Pancreas (tissue), 10 donors: ENCODE measurements around the gene CLSTN2. TPM values are rescaled to one million over a fixed set of nuclear protein-coding genes. Genes with fewer than 3 reads are reported as not detected.

Experiments used
- ATAC-seq, 4 donors: fragments of 200-7000 bp; cut with Tn5 transposase; one replicate each; pipeline versions ENCODE4 v1.8.0 to v1.9.1; 2020; ENCODE audit warnings: mild to moderate bottlenecking in 4 of 4, moderate library complexity in 4 of 4
- DNase-seq, 6 donors: peaks; one replicate each; pipeline ENCODE4 v3.0.0-alpha.2; 2020
- FAIRE-seq: peaks from 2 replicates; lab custom pipeline; 2012; peaks lifted over from hg19 to GRCh38; lab: Jason Lieb, UNC
- H3K27ac ChIP-seq, 4 donors: fragments of 200-600 bp; sonication (generic); 1 replicate in 3 of 4; 2 replicates in 1 of 4; pipeline versions ENCODE4 v1.5.0 to v1.8.0; 2020
- H3K27me3 ChIP-seq, 4 donors: fragments of 200-600 bp; one replicate each; pipeline ENCODE4 v1.8.0; 2021
- H3K36me3 ChIP-seq, 3 donors: fragments of 200-600 bp; sonication (generic) in 1 of 3; one replicate each; pipeline versions ENCODE4 v1.5.0 to v1.8.0; 2020 to 2021
- H3K4me1 ChIP-seq, 3 donors: fragments of 200-600 bp; one replicate each; pipeline ENCODE4 v1.8.0; 2021
- H3K4me3 ChIP-seq, 4 donors: fragments of 200-600 bp; sonication (generic) in 2 of 4; one replicate each; pipeline versions ENCODE4 v1.5.0 to v1.8.0; 2020 to 2021
- H3K9me3 ChIP-seq, 4 donors: fragments of 200-600 bp; one replicate each; pipeline ENCODE4 v1.8.0; 2021
- CTCF ChIP-seq, 4 donors: fragments of 200-600 bp; sonication (generic) in 3 of 4; IDR thresholded peaks; one replicate each; pipeline versions ENCODE4 v1.5.0 to v1.8.0; 2021; ENCODE audit warnings: antibody characterized with exemption in 4 of 4
- WGBS, 2 donors: extraction: QIAGEN DNeasy Blood & Tissue Kit; methylation state at CpG; one replicate each; pipeline ENCODE4 v1.1.7; 2013; 5-methylcytosine and 5-hydroxymethylcytosine counted together
- intact Hi-C, 3 donors: fragments of 100-400 bp; cut with DNase I; formaldehyde crosslinking; loops; one replicate each; pipeline versions ENCODE4 v1.11.1 to v1.14.2; 2022
- polyA plus RNA-seq, 2 donors: library from polyadenylated mRNA; stranded (reverse); fragments of 200-250 nt; gene quantifications; one replicate each; pipeline ENCODE4 v1.2.3, GENCODE V29; 2013
- total RNA-seq, 6 donors: library from RNA; stranded (reverse); fragmentation: NEBNext Ultra II Directional in 4 of 6; extraction: Animal tissue kit (Norgen Biotek cat#: 25700) in 4 of 6; gene quantifications; one replicate each; pipeline versions ENCODE4 v1.2.1 to v1.2.4, GENCODE V29; 2021 to 2023
- donor health status: healthy with polysubstance abuse.
- donor health status: DM: no; HTN: no; CAD: no; lungs with moderate emphysema.
- donor health status: DM: no; HTN: no; CAD: no.
- donor health status: control.
- donor health status: control.
- donor health status: Bipolar disorder and iron deficiency.
- donor health status: DM: yes; HTN: yes; CAD: no.
- donor health status: DM: no; HTN: no; CAD: no.
- donor health status: DM: no; HTN: no; CAD: no.
- donor health status: DM: yes; HTN: yes; CAD: no.

The CLSTN2 gene
- total and polyA plus RNA-seq, 8 donors: 0.65 to 9.3 (median 2.9) TPM

- ATAC-seq: no peak
- no peak for FAIRE-seq
- 80 to 85% methylated on average over 6 of the region's 6 CpGs for WGBS, 2 donors
Observed at GRCh38 chr3:140403608-140404007, 468.6 kb downstream of the CLSTN2 start.

GRCh38 chr3:140406655-140407054 lies 471.7 kb downstream of the CLSTN2 start:
- Histone ChIP-seq H3K4me1 (no peaks in the 10 kb centered on the region), H3K9me3 (no peaks in the 10 kb centered on the region), H3K36me3 (no peaks in the 10 kb centered on the region), H3K27me3 (no peaks in the 10 kb centered on the region), H3K4me3 (no peak overlapping the region), H3K27ac (no peak overlapping the region)
- intact Hi-C loops: no loop called here
- ATAC-seq: no peak
- DNase-seq: no peak
- TF ChIP-seq CTCF (IDR thresholded peaks at IDR 0.05): no peak
- FAIRE-seq: no peak

More at GRCh38 chr3:140403608-140404007, 468.6 kb downstream of the CLSTN2 start:
- Histone ChIP-seq H3K27me3 (peaks cover 0 to 2% (median 0%) of the 10 kb centered on the region in 4 donors), H3K36me3 (no peaks in the 10 kb centered on the region), H3K4me1 (no peaks in the 10 kb centered on the region), H3K4me3 (no peak overlapping the region), H3K9me3 (no peaks in the 10 kb centered on the region), H3K27ac (no peak overlapping the region)
- DNase-seq: no peak
- TF ChIP-seq CTCF (IDR thresholded peaks at IDR 0.05): no peak
- intact Hi-C loops: no loop called here

- FAIRE-seq: no peak
- intact Hi-C loops: no loop called here
- Histone ChIP-seq H3K27ac (no peak overlapping the region), H3K4me1 (no peaks in the 10 kb centered on the region), H3K27me3 (no peaks in the 10 kb centered on the region), H3K4me3 (no peak overlapping the region), H3K36me3 (no peaks in the 10 kb centered on the region), H3K9me3 (no peaks in the 10 kb centered on the region)
- no peak for TF ChIP-seq CTCF (IDR thresholded peaks at IDR 0.05)
- WGBS, 2 donors: 80 to 87% methylated on average over 3 of the region's 3 CpGs
- no peak for ATAC-seq
- no peak for DNase-seq
Observed at GRCh38 chr3:140408252-140408651, 473.3 kb downstream of the CLSTN2 start.

GRCh38 chr3:140416666-140417065 lies 481.7 kb downstream of the CLSTN2 start:
- Histone ChIP-seq H3K9me3 (no peaks in the 10 kb centered on the region), H3K27ac (no peak overlapping the region), H3K36me3 (no peaks in the 10 kb centered on the region), H3K4me1 (no peaks in the 10 kb centered on the region), H3K27me3 (no peaks in the 10 kb centered on the region), H3K4me3 (no peak overlapping the region)
- ATAC-seq (no peak), DNase-seq (no peak), FAIRE-seq (no peak)
- 64 to 68% methylated on average over 3 of the region's 3 CpGs for WGBS, 2 donors
- intact Hi-C loops: no loop called here
- no peak for TF ChIP-seq CTCF (IDR thresholded peaks at IDR 0.05)

GRCh38 chr3:140420621-140421357 lies 485.8 kb downstream of the CLSTN2 start:
- no peak for FAIRE-seq
- no peaks in the 10 kb centered on the region for H3K9me3 ChIP-seq
- peak in 3 of 6 donors; percentile 28 to 56 (median 41) for DNase-seq

More at GRCh38 chr3:140420621-140421357, 485.8 kb downstream of the CLSTN2 start:
- WGBS, 2 donors: 32 to 33% methylated on average over 9 of the region's 9 CpGs
- H3K36me3 ChIP-seq: no peaks in the 10 kb centered on the region
- peak; percentile 75 to 94 (median 81) for ATAC-seq
- H3K27ac ChIP-seq: peak overlapping the region; percentile 26 to 64 (median 32)
- H3K27me3 ChIP-seq: no peaks in the 10 kb centered on the region
- peaks cover 0 to 2% (median 0%) of the 10 kb centered on the region in 3 donors for H3K4me1 ChIP-seq
- TF ChIP-seq CTCF (IDR thresholded peaks at IDR 0.05): no peak
- intact Hi-C loops: no loop called here
- H3K4me3 ChIP-seq: no peak overlapping the region
